ENCODE measurements around the gene CABP7.

CABP7 gene

GRCh38 chr22:29738118-29738815, 18.5 kb downstream of the CABP7 start:
- Histone ChIP-seq H3K4me3 (peak overlapping the region; percentile 45), H4K20me1 (peaks cover 13% of the 10 kb centered on the region), H3K27me3 (peaks cover 20% of the 10 kb centered on the region; the same call in 1 of the 2 replicates), H3K36me3 (peaks cover 31% of the 10 kb centered on the region), H3K9me3 (no peaks in the 10 kb centered on the region), H3K9ac (peak overlapping the region; percentile 77), H3K4me2 (peak overlapping the region; percentile 93), H3K27ac (peak overlapping the region; percentile 91), H3K4me1 (peaks cover 89% of the 10 kb centered on the region)
- no peak; the same call in 1 of the 2 replicates for TF ChIP-seq Cebpa-rat (IDR thresholded peaks at IDR 0.05)

GRCh38 chr22:29739346-29739875, 19.6 kb downstream of the CABP7 start:
- Histone ChIP-seq H3K27ac (peak overlapping the region; percentile 91; the same call in 1 of the 2 replicates), H3K27me3 (peaks cover 10% of the 10 kb centered on the region; the same call in 1 of the 2 replicates), H3K9me3 (no peaks in the 10 kb centered on the region), H4K20me1 (peaks cover 2% of the 10 kb centered on the region; the same call in 1 of the 2 replicates), H3K9ac (no peak overlapping the region), H3K4me3 (no peak overlapping the region), H3K4me1 (peaks cover 79% of the 10 kb centered on the region), H3K4me2 (peak overlapping the region; percentile 93), H3K36me3 (peaks cover 39% of the 10 kb centered on the region)
- TF ChIP-seq Cebpa-rat (IDR thresholded peaks at IDR 0.05): no peak

- H4K20me1 ChIP-seq: no peaks in the 10 kb centered on the region; the same call in 1 of the 2 replicates
- H3K4me1 ChIP-seq: peaks cover 71% of the 10 kb centered on the region
- no peak overlapping the region for H3K9ac ChIP-seq
- no peak overlapping the region for H3K4me3 ChIP-seq
- no peak for TF ChIP-seq Cebpa-rat (IDR thresholded peaks at IDR 0.05)
- peak overlapping the region; percentile 91; the same call in 1 of the 2 replicates for H3K27ac ChIP-seq
- H3K36me3 ChIP-seq: peaks cover 47% of the 10 kb centered on the region
- H3K4me2 ChIP-seq: no peak overlapping the region
- peaks cover 2% of the 10 kb centered on the region; the same call in 1 of the 2 replicates for H3K27me3 ChIP-seq
- no peaks in the 10 kb centered on the region for H3K9me3 ChIP-seq
Observed at GRCh38 chr22:29740216-29740615, 20.4 kb downstream of the CABP7 start.

GRCh38 chr22:29741926-29742325, 22.1 kb downstream of the CABP7 start:
- Histone ChIP-seq H3K9me3 (no peaks in the 10 kb centered on the region), H3K4me3 (no peak overlapping the region), H3K4me1 (peaks cover 63% of the 10 kb centered on the region), H3K27me3 (no peaks in the 10 kb centered on the region), H3K4me2 (peak overlapping the region; percentile 76), H3K27ac (peak overlapping the region; percentile 72), H3K9ac (no peak overlapping the region), H3K36me3 (peaks cover 64% of the 10 kb centered on the region), H4K20me1 (no peaks in the 10 kb centered on the region)
- TF ChIP-seq Cebpa-rat (IDR thresholded peaks at IDR 0.05): no peak

GRCh38 chr22:29742326-29742725, 22.5 kb downstream of the CABP7 start:
- H3K4me2 ChIP-seq: peak overlapping the region; percentile 76
- no peak overlapping the region for H3K9ac ChIP-seq
- no peaks in the 10 kb centered on the region for H3K9me3 ChIP-seq
- peaks cover 68% of the 10 kb centered on the region for H3K36me3 ChIP-seq
- no peaks in the 10 kb centered on the region for H4K20me1 ChIP-seq
- H3K4me1 ChIP-seq: peaks cover 59% of the 10 kb centered on the region
- peak overlapping the region; percentile 72 for H3K27ac ChIP-seq
- TF ChIP-seq Cebpa-rat (IDR thresholded peaks at IDR 0.05): no peak
- H3K4me3 ChIP-seq: no peak overlapping the region
- no peaks in the 10 kb centered on the region for H3K27me3 ChIP-seq

GRCh38 chr22:29744902-29745301, 25.1 kb downstream of the CABP7 start:
- Histone ChIP-seq H3K27me3 (no peaks in the 10 kb centered on the region), H3K9ac (no peak overlapping the region), H3K36me3 (peaks cover 72% of the 10 kb centered on the region), H3K4me1 (peaks cover 46% of the 10 kb centered on the region), H3K4me3 (no peak overlapping the region), H3K4me2 (no peak overlapping the region), H3K27ac (no peak overlapping the region; the same call in 1 of the 2 replicates), H3K9me3 (no peaks in the 10 kb centered on the region), H4K20me1 (no peaks in the 10 kb centered on the region)
- no peak for TF ChIP-seq Cebpa-rat (IDR thresholded peaks at IDR 0.05)

GRCh38 chr22:29747832-29748231, 28.0 kb downstream of the CABP7 start:
- Histone ChIP-seq H4K20me1 (peaks cover 8% of the 10 kb centered on the region), H3K27me3 (no peaks in the 10 kb centered on the region), H3K27ac (no peak overlapping the region), H3K4me2 (no peak overlapping the region), H3K9ac (no peak overlapping the region), H3K9me3 (no peaks in the 10 kb centered on the region), H3K4me1 (peaks cover 36% of the 10 kb centered on the region), H3K4me3 (no peak overlapping the region), H3K36me3 (peaks cover 69% of the 10 kb centered on the region)
- TF ChIP-seq Cebpa-rat (IDR thresholded peaks at IDR 0.05): no peak

GRCh38 chr22:29748248-29748893, 28.6 kb downstream of the CABP7 start:
- Histone ChIP-seq H3K4me2 (peak overlapping the region; percentile 0; the same call in 1 of the 2 replicates), H3K4me3 (no peak overlapping the region), H3K27ac (peak overlapping the region; percentile 18; the same call in 1 of the 2 replicates), H3K27me3 (no peaks in the 10 kb centered on the region), H3K9ac (no peak overlapping the region), H4K20me1 (peaks cover 8% of the 10 kb centered on the region), H3K4me1 (peaks cover 31% of the 10 kb centered on the region), H3K36me3 (peaks cover 70% of the 10 kb centered on the region), H3K9me3 (no peaks in the 10 kb centered on the region)
- no peak for TF ChIP-seq Cebpa-rat (IDR thresholded peaks at IDR 0.05)

GRCh38 chr22:29750029-29750428, 30.2 kb downstream of the CABP7 start:
- TF ChIP-seq Cebpa-rat (IDR thresholded peaks at IDR 0.05): no peak
- Histone ChIP-seq H3K4me3 (no peak overlapping the region), H3K4me2 (no peak overlapping the region), H3K27ac (no peak overlapping the region), H3K36me3 (peaks cover 67% of the 10 kb centered on the region), H3K9me3 (no peaks in the 10 kb centered on the region), H3K27me3 (no peaks in the 10 kb centered on the region), H4K20me1 (peaks cover 8% of the 10 kb centered on the region), H3K9ac (no peak overlapping the region), H3K4me1 (peaks cover 43% of the 10 kb centered on the region)

All from BLaER1 (cell line).